Neural cell (in vitro differentiated cells): ENCODE results near the gene HIVEP1. TPM values are rescaled to one million over a fixed set of nuclear protein-coding genes. Genes with fewer than 3 reads are reported as not detected.

Source experiments
- H2AFZ ChIP-seq: fragments of 200-600, 300-800 bp; sonication (generic), shearing (Covaris generic); 2 replicates; pipeline ENCODE4 v1.6.0; 2014; ENCODE audit warnings: low read depth, mild to moderate bottlenecking, antibody characterized with exemption, low read length, moderate library complexity
- H3F3A ChIP-seq: fragments of 200-600 bp; shearing (Covaris generic); 2 replicates; pipeline ENCODE4 v1.6.1; 2016; ENCODE audit warnings: mild to moderate bottlenecking, moderate library complexity, mixed read lengths, antibody characterized with exemption, low read length; ENCODE audit not compliant: insufficient read depth, poor library complexity, severe bottlenecking
- H3K27ac ChIP-seq: fragments of 200-600, 300-800 bp; sonication (generic), shearing (Covaris generic); 2 replicates; pipeline ENCODE4 v1.5.1; 2014; ENCODE audit warnings: mild to moderate bottlenecking, low read length, moderate library complexity
- H3K27me3 ChIP-seq: fragments of 300-800, 200-600 bp; sonication (generic), shearing (Covaris generic); 2 replicates; pipeline ENCODE4 v1.6.0; 2014; ENCODE audit warnings: mild to moderate bottlenecking, low read depth, low read length, moderate library complexity; ENCODE audit not compliant: insufficient read depth
- H3K36me3 ChIP-seq: fragments of 300-800, 200-600 bp; sonication (generic), shearing (Covaris generic); 2 replicates; pipeline ENCODE4 v1.5.1; 2014; ENCODE audit warnings: mild to moderate bottlenecking, antibody characterized with exemption, low read length, moderate library complexity; ENCODE audit not compliant: insufficient read depth
- H3K4me2 ChIP-seq: fragments of 300-800, 200-600 bp; sonication (generic), shearing (Covaris generic); 2 replicates; pipeline ENCODE4 v1.6.0; 2014; ENCODE audit warnings: mild to moderate bottlenecking, low read length
- H3K4me3 ChIP-seq: fragments of 300-800, 200-600 bp; sonication (generic), shearing (Covaris generic); 2 replicates; pipeline ENCODE4 v1.5.1; 2014; ENCODE audit warnings: mild to moderate bottlenecking, low read length, moderate library complexity
- H3K79me2 ChIP-seq: fragments of 200-600 bp; shearing (Covaris generic); replicated peaks from 2 replicates; pipeline ENCODE4 v1.6.0; 2014; ENCODE audit warnings: mild to moderate bottlenecking, low read length, moderate library complexity; ENCODE audit not compliant: insufficient read depth
- H3K9ac ChIP-seq: fragments of 300-800, 200-600 bp; sonication (generic), shearing (Covaris generic); 2 replicates; pipeline ENCODE4 v1.6.1; 2016; ENCODE audit warnings: mild to moderate bottlenecking, low read length, mixed read lengths
- H3K9me2 ChIP-seq: fragments of 200-600 bp; shearing (Covaris generic); 2 replicates; pipeline ENCODE4 v1.6.1; 2016; ENCODE audit warnings: mild to moderate bottlenecking, low read length, mixed read lengths; ENCODE audit not compliant: insufficient read depth
- H3K9me3 ChIP-seq: fragments of 200-600, 300-800 bp; sonication (generic), shearing (Covaris generic); 2 replicates; pipeline ENCODE4 v1.6.1; 2016; ENCODE audit warnings: mild to moderate bottlenecking, mixed run types, low read length, moderate library complexity, mixed read lengths
- H4K20me1 ChIP-seq: fragments of 200-600 bp; shearing (Covaris generic); 2 replicates; pipeline ENCODE4 v1.6.1; 2016; ENCODE audit warnings: mild to moderate bottlenecking, mixed run types; ENCODE audit not compliant: insufficient read depth
- CTCF ChIP-seq: fragments of 450-650 bp; IDR thresholded peaks from 2 replicates; pipeline ENCODE4 v1.5.1; 2014; ENCODE audit warnings: antibody characterized with exemption, mild to moderate bottlenecking, moderate library complexity; ENCODE audit not compliant: poor library complexity, severe bottlenecking
- EP300 ChIP-seq: fragments of 450-650 bp; conservative IDR thresholded peaks from 2 replicates; pipeline ENCODE4 v1.6.1; 2014; ENCODE audit warnings: antibody characterized with exemption, mild to moderate bottlenecking, moderate library complexity; ENCODE audit not compliant: poor library complexity, severe bottlenecking
- EZH2 ChIP-seq: fragments of 200-600, 300-800 bp; shearing (Covaris generic), sonication (generic); IDR thresholded peaks from 2 replicates; pipeline ENCODE4 v1.6.1; 2014; ENCODE audit warnings: antibody characterized with exemption, low read length, borderline replicate concordance, mild to moderate bottlenecking; ENCODE audit not compliant: insufficient read depth, poor library complexity, severe bottlenecking
- MXI1 ChIP-seq: fragments of 450-650 bp; conservative IDR thresholded peaks from 2 replicates; pipeline ENCODE4 v1.6.1; 2014; ENCODE audit warnings: antibody characterized with exemption, mild to moderate bottlenecking; ENCODE audit not compliant: poor library complexity, severe bottlenecking
- POLR2AphosphoS5 ChIP-seq: IDR thresholded peaks from 2 replicates; pipeline ENCODE4 v1.6.1; 2012
- RAD21 ChIP-seq: fragments of 450-650 bp; conservative IDR thresholded peaks from 2 replicates; pipeline ENCODE4 v1.6.1; 2014; ENCODE audit warnings: antibody characterized with exemption, mild to moderate bottlenecking, moderate library complexity
- SMC3 ChIP-seq: fragments of 450-650 bp; conservative IDR thresholded peaks from 2 replicates; pipeline ENCODE4 v1.6.1; 2014; ENCODE audit warnings: antibody characterized with exemption, mild to moderate bottlenecking, moderate library complexity; ENCODE audit not compliant: poor library complexity
- TAF1 ChIP-seq: IDR thresholded peaks from 2 replicates; pipeline ENCODE4 v1.6.1; 2012; ENCODE audit warnings: low read depth
- polyA plus RNA-seq: library from polyadenylated mRNA; depleted of rRNA; stranded (reverse); fragments of >200 nt; gene quantifications from 2 replicates; pipeline ENCODE4 v1.2.3, GENCODE V29; 2014
- TF ChIP-seq, protein P1 (sequence below): IDR thresholded peaks from 2 replicates; pipeline ENCODE4 v1.6.1; 2012; ENCODE audit warnings: borderline replicate concordance

Gene HIVEP1
- polyA plus RNA-seq, 1 donor from 2014 or later, result 3.6 TPM

DNA sequence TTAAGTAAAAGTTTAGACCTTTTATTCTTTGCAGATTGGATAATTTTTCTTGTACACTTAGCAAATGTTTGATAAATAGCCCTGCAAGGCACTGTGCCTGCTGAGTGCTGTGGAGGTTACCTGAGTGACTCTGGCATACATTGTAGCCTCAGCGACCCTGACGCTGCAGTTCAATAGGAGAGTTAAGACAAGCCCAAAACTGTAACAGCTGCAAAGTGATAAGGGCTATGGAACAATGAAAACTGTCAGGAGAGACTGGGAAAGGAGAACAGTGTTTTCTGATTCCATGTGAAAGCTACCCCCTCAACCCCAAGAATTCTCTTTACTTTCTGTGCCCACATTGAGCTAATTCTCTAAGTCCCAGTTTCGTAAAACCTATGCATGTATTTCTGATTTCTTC lies 22.2 kb downstream of the HIVEP1 start:
- H3K9me2 ChIP-seq, result no peaks in the 10 kb centered on the region
- no peaks in the 10 kb centered on the region for H3K36me3 ChIP-seq
- no peak overlapping the region for H3K4me2 ChIP-seq
- no peak overlapping the region for H2AFZ ChIP-seq
- H3K9me3 ChIP-seq, result no peaks in the 10 kb centered on the region
- no peaks in the 10 kb centered on the region for H3K27me3 ChIP-seq
- TF ChIP-seq EP300 (no peak), MXI1 (no peak), TAF1 (no peak), EZH2 (no peak), POLR2AphosphoS5 (no peak), CTCF (no peak), RAD21 (no peak)
- TF ChIP-seq, protein P1, sequence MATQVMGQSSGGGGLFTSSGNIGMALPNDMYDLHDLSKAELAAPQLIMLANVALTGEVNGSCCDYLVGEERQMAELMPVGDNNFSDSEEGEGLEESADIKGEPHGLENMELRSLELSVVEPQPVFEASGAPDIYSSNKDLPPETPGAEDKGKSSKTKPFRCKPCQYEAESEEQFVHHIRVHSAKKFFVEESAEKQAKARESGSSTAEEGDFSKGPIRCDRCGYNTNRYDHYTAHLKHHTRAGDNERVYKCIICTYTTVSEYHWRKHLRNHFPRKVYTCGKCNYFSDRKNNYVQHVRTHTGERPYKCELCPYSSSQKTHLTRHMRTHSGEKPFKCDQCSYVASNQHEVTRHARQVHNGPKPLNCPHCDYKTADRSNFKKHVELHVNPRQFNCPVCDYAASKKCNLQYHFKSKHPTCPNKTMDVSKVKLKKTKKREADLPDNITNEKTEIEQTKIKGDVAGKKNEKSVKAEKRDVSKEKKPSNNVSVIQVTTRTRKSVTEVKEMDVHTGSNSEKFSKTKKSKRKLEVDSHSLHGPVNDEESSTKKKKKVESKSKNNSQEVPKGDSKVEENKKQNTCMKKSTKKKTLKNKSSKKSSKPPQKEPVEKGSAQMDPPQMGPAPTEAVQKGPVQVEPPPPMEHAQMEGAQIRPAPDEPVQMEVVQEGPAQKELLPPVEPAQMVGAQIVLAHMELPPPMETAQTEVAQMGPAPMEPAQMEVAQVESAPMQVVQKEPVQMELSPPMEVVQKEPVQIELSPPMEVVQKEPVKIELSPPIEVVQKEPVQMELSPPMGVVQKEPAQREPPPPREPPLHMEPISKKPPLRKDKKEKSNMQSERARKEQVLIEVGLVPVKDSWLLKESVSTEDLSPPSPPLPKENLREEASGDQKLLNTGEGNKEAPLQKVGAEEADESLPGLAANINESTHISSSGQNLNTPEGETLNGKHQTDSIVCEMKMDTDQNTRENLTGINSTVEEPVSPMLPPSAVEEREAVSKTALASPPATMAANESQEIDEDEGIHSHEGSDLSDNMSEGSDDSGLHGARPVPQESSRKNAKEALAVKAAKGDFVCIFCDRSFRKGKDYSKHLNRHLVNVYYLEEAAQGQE, result no peak
- H3K9ac ChIP-seq, result no peak overlapping the region
- no peaks in the 10 kb centered on the region for H4K20me1 ChIP-seq
- H3K79me2 ChIP-seq, result peaks cover 9% of the 10 kb centered on the region
- no peak overlapping the region for H3K27ac ChIP-seq
- no peak overlapping the region for H3K4me3 ChIP-seq
- H3F3A ChIP-seq, result no peaks in the 10 kb centered on the region

DNA sequence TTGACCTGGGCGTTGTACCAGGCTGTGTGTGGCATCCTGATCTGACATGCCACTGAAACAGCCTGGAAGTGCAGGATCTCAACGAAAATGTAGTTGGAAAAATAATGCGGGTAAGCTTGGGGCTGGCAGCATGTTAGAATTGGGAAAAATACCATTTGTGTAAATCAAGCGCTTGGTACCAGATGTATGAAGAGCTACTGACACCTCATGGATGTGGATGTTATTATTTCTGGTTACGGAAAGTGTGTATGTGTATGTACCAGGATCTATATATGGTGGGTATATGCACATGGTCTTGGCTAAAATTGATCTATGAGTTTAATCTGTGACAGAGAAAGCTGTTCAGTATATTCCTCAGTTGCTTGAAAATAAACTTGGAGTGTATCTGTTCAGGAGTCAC lies 22.7 kb downstream of the HIVEP1 start:
- no peak overlapping the region for H3K27ac ChIP-seq
- no peaks in the 10 kb centered on the region for H3K36me3 ChIP-seq
- no peaks in the 10 kb centered on the region for H3F3A ChIP-seq
- no peaks in the 10 kb centered on the region for H3K9me2 ChIP-seq
- no peak overlapping the region for H2AFZ ChIP-seq
- H3K9ac ChIP-seq, result no peak overlapping the region
- H3K4me2 ChIP-seq, result no peak overlapping the region
- TF ChIP-seq EP300 (no peak), MXI1 (no peak), EZH2 (no peak), POLR2AphosphoS5 (no peak), CTCF (peak; percentile 64), TAF1 (no peak), RAD21 (peak; percentile 69), SMC3 (peak; percentile 76)
- TF ChIP-seq, protein P1, result no peak
- H4K20me1 ChIP-seq, result no peaks in the 10 kb centered on the region
- no peaks in the 10 kb centered on the region for H3K9me3 ChIP-seq
- peaks cover 7% of the 10 kb centered on the region for H3K79me2 ChIP-seq
- no peak overlapping the region for H3K4me3 ChIP-seq
- H3K27me3 ChIP-seq, result no peaks in the 10 kb centered on the region
